B cell (primary cell): Measurements from ENCODE around the gene AGL. TPM values are rescaled to one million over a fixed set of nuclear protein-coding genes. Genes with fewer than 3 reads are reported as not detected.

Experiments
- ATAC-seq: fragments of 200-7000 bp; cut with Tn5 transposase; one replicate; pipeline ENCODE4 v1.10.0; 2021; ENCODE audit warnings: low read depth, mild to moderate bottlenecking, moderate number of reproducible peaks, moderate library complexity
- CTCF ChIA-PET: fragments of 350-600 bp; sonication (Branson Sonifier 250); formaldehyde crosslinking; loops from one replicate; lab custom pipeline; 2021; ENCODE audit warnings: antibody characterized with exemption, inconsistent platforms; lab: Charles Lee
- POLR2A ChIA-PET: fragments of 350-600 bp; sonication (Branson Sonifier 250); formaldehyde crosslinking; loops from one replicate; lab custom pipeline; 2021; ENCODE audit warnings: antibody characterized with exemption; lab: Charles Lee
- DNase-seq: peaks from one replicate; pipeline ENCODE4 v3.0.0; 2013
- H2AFZ ChIP-seq: 2 replicates; pipeline ENCODE4 v1.6.1; 2012; ENCODE audit warnings: mild to moderate bottlenecking, low read depth, low read length; ENCODE audit not compliant: insufficient read depth, poor library complexity, severe bottlenecking
- H3K27ac ChIP-seq, 2 donors: 1 replicate in 1 of 2; 2 replicates in 1 of 2; pipeline ENCODE4 v1.5.1; 2012 to 2013; ENCODE audit warnings: low read length in 2 of 2, mild to moderate bottlenecking in 2 of 2, moderate library complexity in 1 of 2
- H3K27me3 ChIP-seq, 4 experiments: fragments of 200-600 bp in 1 of 4; sonication (generic) in 1 of 4; replicated peaks in 1 of 4; 1 replicate in 2 of 4; 2 replicates in 2 of 4; pipeline versions ENCODE4 v1.6.1 to v1.7.0; 2013 to 2016; ENCODE audit warnings: low read length in 3 of 4, mild to moderate bottlenecking in 2 of 4, mixed read lengths in 1 of 4, moderate library complexity in 1 of 4; ENCODE audit not compliant: insufficient read depth in 4 of 4, control insufficient read depth in 3 of 4; ENCODE audit errors: control extremely low read depth in 1 of 4
- H3K36me3 ChIP-seq, 2 experiments: replicated peaks in 1 of 2; 1 replicate in 1 of 2; 2 replicates in 1 of 2; pipeline versions ENCODE4 v1.6.1 to v1.7.1; 2013; ENCODE audit warnings: low read length in 1 of 2; ENCODE audit not compliant: insufficient read depth in 2 of 2, control insufficient read depth in 1 of 2; ENCODE audit errors: control extremely low read depth in 1 of 2, extremely low read depth in 1 of 2
- H3K4me1 ChIP-seq, 2 donors: fragments of 200-600 bp in 1 of 2; sonication (generic) in 1 of 2; 1 replicate in 1 of 2; 2 replicates in 1 of 2; pipeline versions ENCODE4 v1.5.1 to v1.6.1; 2013 to 2017; ENCODE audit warnings: low read length in 2 of 2; ENCODE audit not compliant: control insufficient read depth in 2 of 2, insufficient read depth in 2 of 2
- H3K4me2 ChIP-seq: replicated peaks from 2 replicates; pipeline ENCODE3; 2012; ENCODE audit warnings: mild to moderate bottlenecking, low read depth, low read length; ENCODE audit not compliant: poor library complexity, severe bottlenecking
- H3K4me3 ChIP-seq, 5 experiments: fragments of 200-600 bp in 1 of 5; sonication (generic) in 1 of 5; 1 replicate in 3 of 5; 2 replicates in 2 of 5; pipeline versions ENCODE4 v1.5.1 to v1.7.0; 2011 to 2016; ENCODE audit warnings: low read length in 4 of 5, mild to moderate bottlenecking in 4 of 5, low read depth in 2 of 5, control low read depth in 1 of 5, moderate library complexity in 1 of 5; ENCODE audit not compliant: insufficient read depth in 1 of 5; ENCODE audit errors: control extremely low read depth in 1 of 5, extremely low read depth in 1 of 5
- H3K79me2 ChIP-seq: fragments of 200-600 bp; sonication (generic); one replicate; pipeline ENCODE4 v1.6.0; 2016; ENCODE audit warnings: low read length; ENCODE audit not compliant: control insufficient read depth, insufficient read depth
- H3K9ac ChIP-seq: fragments of 200-600 bp; sonication (generic); 2 replicates; pipeline ENCODE4 v1.6.1; 2017; ENCODE audit warnings: mild to moderate bottlenecking, low read length, moderate library complexity
- H3K9me3 ChIP-seq, 3 donors: one replicate each; pipeline versions ENCODE4 v1.6.1 to v1.7.1; 2013; ENCODE audit warnings: low read length in 2 of 3; ENCODE audit not compliant: control insufficient read depth in 2 of 3, insufficient read depth in 1 of 3; ENCODE audit errors: control extremely low read depth in 1 of 3
- H4K20me1 ChIP-seq: 2 replicates; pipeline ENCODE4 v1.6.0; 2012; ENCODE audit warnings: mild to moderate bottlenecking, low read length; ENCODE audit not compliant: insufficient read depth, control insufficient read depth, poor library complexity, severe bottlenecking
- H3K27ac Mint-ChIP-seq: one replicate; pipeline ENCODE4 v1.8.0; 2021; ENCODE audit warnings: mixed read lengths
- H3K27me3 Mint-ChIP-seq: one replicate; pipeline ENCODE4 v1.8.0; 2021; ENCODE audit warnings: mixed read lengths
- H3K4me1 Mint-ChIP-seq: one replicate; pipeline ENCODE4 v1.8.0; 2021; ENCODE audit warnings: mixed read lengths
- H3K4me3 Mint-ChIP-seq: one replicate; pipeline ENCODE4 v1.8.0; 2021; ENCODE audit warnings: mixed read lengths
- H3K9me3 Mint-ChIP-seq: one replicate; pipeline ENCODE4 v1.8.0; 2022; ENCODE audit warnings: mixed read lengths; ENCODE audit not compliant: insufficient read depth
- EZH2 ChIP-seq: IDR thresholded peaks from 2 replicates; pipeline ENCODE4 v1.6.1; 2012; ENCODE audit warnings: borderline replicate concordance, low read depth, mild to moderate bottlenecking, moderate library complexity, low read length; ENCODE audit not compliant: insufficient read depth, poor library complexity, severe bottlenecking
- WGBS: methylation state at CpG from one replicate; pipeline ENCODE4 v1.1.5; 2013; ENCODE audit warnings: missing lambda C conversion rate; ENCODE audit not compliant: insufficient coverage; 5-methylcytosine and 5-hydroxymethylcytosine counted together
- intact Hi-C: fragments of 100-400 bp; cut with micrococcal nuclease; formaldehyde crosslinking; loops from one replicate; pipeline ENCODE4 v1.10.0; 2022
- polyA plus RNA-seq: library from polyadenylated mRNA; depleted of rRNA; stranded (reverse); fragments of >200 nt; gene quantifications from 2 replicates; pipeline ENCODE4 v1.2.3, GENCODE V29; 2012
- total RNA-seq, 2 donors: library from RNA; stranded (reverse); fragments of 120-200 nt in 1 of 2; gene quantifications; 1 replicate in 1 of 2; 2 replicates in 1 of 2; pipeline versions ENCODE4 v1.2.3 to v1.2.4, GENCODE V29; 2013 to 2022
- TF ChIP-seq, protein P1 (sequence below): fragments of 200-600 bp; IDR thresholded peaks from one replicate; pipeline ENCODE4 v1.8.0; 2022; ENCODE audit warnings: antibody characterized with exemption, mild to moderate bottlenecking

The AGL gene
- total and polyA plus RNA-seq, 2 donors (not counting 1 experiment from before 2014, with no cell fraction given): 3.2 to 18.7 TPM

- H3K4me3 ChIP-seq: no peak overlapping the region
- Mint-ChIP-seq H3K27ac (no peak overlapping the region), H3K9me3 (no peaks in the 10 kb centered on the region), H3K27me3 (peaks cover 18% of the 10 kb centered on the region), H3K4me3 (no peak overlapping the region), H3K4me1 (peaks cover 6% of the 10 kb centered on the region)
- ATAC-seq (no peak), DNase-seq (no peak)
- no peaks in the 10 kb centered on the region for H3K79me2 ChIP-seq
- no peaks in the 10 kb centered on the region for H3K27me3 ChIP-seq
- no peak overlapping the region for H3K4me2 ChIP-seq
- TF ChIP-seq, protein P1, sequence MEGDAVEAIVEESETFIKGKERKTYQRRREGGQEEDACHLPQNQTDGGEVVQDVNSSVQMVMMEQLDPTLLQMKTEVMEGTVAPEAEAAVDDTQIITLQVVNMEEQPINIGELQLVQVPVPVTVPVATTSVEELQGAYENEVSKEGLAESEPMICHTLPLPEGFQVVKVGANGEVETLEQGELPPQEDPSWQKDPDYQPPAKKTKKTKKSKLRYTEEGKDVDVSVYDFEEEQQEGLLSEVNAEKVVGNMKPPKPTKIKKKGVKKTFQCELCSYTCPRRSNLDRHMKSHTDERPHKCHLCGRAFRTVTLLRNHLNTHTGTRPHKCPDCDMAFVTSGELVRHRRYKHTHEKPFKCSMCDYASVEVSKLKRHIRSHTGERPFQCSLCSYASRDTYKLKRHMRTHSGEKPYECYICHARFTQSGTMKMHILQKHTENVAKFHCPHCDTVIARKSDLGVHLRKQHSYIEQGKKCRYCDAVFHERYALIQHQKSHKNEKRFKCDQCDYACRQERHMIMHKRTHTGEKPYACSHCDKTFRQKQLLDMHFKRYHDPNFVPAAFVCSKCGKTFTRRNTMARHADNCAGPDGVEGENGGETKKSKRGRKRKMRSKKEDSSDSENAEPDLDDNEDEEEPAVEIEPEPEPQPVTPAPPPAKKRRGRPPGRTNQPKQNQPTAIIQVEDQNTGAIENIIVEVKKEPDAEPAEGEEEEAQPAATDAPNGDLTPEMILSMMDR: no peak
- TF ChIP-seq EZH2: no peak
- no peak overlapping the region for H3K27ac ChIP-seq
- intact Hi-C loops: no loop called here
- ChIA-PET POLR2A (no interaction called here), CTCF (no interaction called here)
- H3K36me3 ChIP-seq: no peaks in the 10 kb centered on the region
- no peak overlapping the region for H3K9ac ChIP-seq
- H3K9me3 ChIP-seq: peaks cover 0 to 6% (median 0%) of the 10 kb centered on the region in 3 donors
- peaks cover 2 to 4% of the 10 kb centered on the region in 2 donors for H3K4me1 ChIP-seq
- no peaks in the 10 kb centered on the region for H4K20me1 ChIP-seq
- WGBS: 100% methylated on average over 1 of the region's 3 CpGs
- H2AFZ ChIP-seq: no peak overlapping the region
Measured at GRCh38 chr1:99825098-99825497, 25.1 kb upstream of the AGL start.

GRCh38 chr1:99825702-99826101 lies 24.5 kb upstream of the AGL start:
- Mint-ChIP-seq H3K9me3 (no peaks in the 10 kb centered on the region), H3K4me3 (no peak overlapping the region), H3K27ac (no peak overlapping the region), H3K4me1 (peaks cover 3% of the 10 kb centered on the region), H3K27me3 (peaks cover 18% of the 10 kb centered on the region)
- ChIA-PET CTCF (no interaction called here), POLR2A (no interaction called here)
- Histone ChIP-seq H3K9ac (no peak overlapping the region), H3K27me3 (no peaks in the 10 kb centered on the region), H3K9me3 (peaks cover 0 to 6% (median 0%) of the 10 kb centered on the region in 3 donors), H3K4me3 (no peak overlapping the region), H3K4me2 (no peak overlapping the region), H3K4me1 (no peaks in the 10 kb centered on the region), H2AFZ (no peak overlapping the region), H3K27ac (no peak overlapping the region), H3K79me2 (no peaks in the 10 kb centered on the region), H3K36me3 (no peaks in the 10 kb centered on the region), H4K20me1 (no peaks in the 10 kb centered on the region)
- no CpG with 5 or more reads among the region's 1 CpG for WGBS
- intact Hi-C loops: no loop called here
- DNase-seq: no peak
- ATAC-seq: no peak
- no peak for TF ChIP-seq EZH2
- TF ChIP-seq, protein P1: no peak
